Effector memory CD4-positive, alpha-beta T cell (primary cell): ENCODE data around the gene GPC6.

Source experiments
- DNase-seq, 3 donors: peaks; one replicate each; pipeline ENCODE4 v3.0.0-alpha.2; 2020
- H3K27ac ChIP-seq: 2 replicates; pipeline ENCODE4 v1.7.0; 2013; ENCODE audit warnings: mild to moderate bottlenecking, low read length, moderate library complexity; ENCODE audit not compliant: insufficient read depth, poor library complexity, severe bottlenecking
- H3K27me3 ChIP-seq: replicated peaks from 2 replicates; pipeline ENCODE4 v1.7.0; 2013; ENCODE audit warnings: mild to moderate bottlenecking, low read length; ENCODE audit not compliant: insufficient read depth, control insufficient read depth, poor library complexity, severe bottlenecking
- H3K36me3 ChIP-seq: 2 replicates; pipeline ENCODE4 v1.7.0; 2013; ENCODE audit warnings: mild to moderate bottlenecking, low read length, moderate library complexity; ENCODE audit not compliant: control insufficient read depth, insufficient read depth
- H3K4me1 ChIP-seq: 2 replicates; pipeline ENCODE4 v1.7.0; 2013; ENCODE audit warnings: low read length, mild to moderate bottlenecking; ENCODE audit not compliant: control insufficient read depth, insufficient read depth, poor library complexity, severe bottlenecking
- H3K4me3 ChIP-seq: 2 replicates; pipeline ENCODE4 v1.7.0; 2013; ENCODE audit warnings: low read length, low read depth, mild to moderate bottlenecking; ENCODE audit not compliant: insufficient read depth, poor library complexity, severe bottlenecking
- H3K9me3 ChIP-seq: 2 replicates; pipeline ENCODE4 v1.7.0; 2013; ENCODE audit warnings: mild to moderate bottlenecking, low read length, moderate library complexity; ENCODE audit not compliant: control insufficient read depth

The GPC6 gene

GRCh38 chr13:93561576-93562225, 335.1 kb downstream of the GPC6 start:
- Histone ChIP-seq H3K36me3 (no peaks in the 10 kb centered on the region), H3K4me3 (no peak overlapping the region), H3K4me1 (no peaks in the 10 kb centered on the region), H3K27ac (no peak overlapping the region), H3K27me3 (no peaks in the 10 kb centered on the region), H3K9me3 (no peaks in the 10 kb centered on the region)
- no peak for DNase-seq

DNA sequence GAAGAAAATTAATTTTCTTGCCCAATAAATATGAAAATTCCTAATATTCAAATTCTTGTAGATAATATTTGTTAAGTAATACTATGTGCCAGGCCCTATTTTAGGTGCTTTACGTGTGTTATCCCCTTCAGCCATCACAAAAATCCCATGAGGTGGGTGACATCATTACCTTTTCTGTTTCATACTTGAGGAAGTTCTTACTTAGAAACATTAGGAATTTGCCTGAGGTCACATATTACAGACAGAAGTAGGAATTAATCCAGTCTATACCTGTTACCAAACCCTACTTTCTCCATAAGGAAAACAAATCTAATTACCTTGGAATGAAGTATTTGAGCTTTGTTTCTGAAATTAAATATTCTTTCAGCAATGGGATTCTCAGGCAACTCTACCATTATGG, 336.1 kb downstream of the GPC6 start:
- DNase-seq, result no peak
- no peak overlapping the region for H3K27ac ChIP-seq
- H3K4me1 ChIP-seq, result no peaks in the 10 kb centered on the region
- no peaks in the 10 kb centered on the region for H3K27me3 ChIP-seq
- no peaks in the 10 kb centered on the region for H3K36me3 ChIP-seq
- H3K9me3 ChIP-seq, result no peaks in the 10 kb centered on the region
- no peak overlapping the region for H3K4me3 ChIP-seq

DNA sequence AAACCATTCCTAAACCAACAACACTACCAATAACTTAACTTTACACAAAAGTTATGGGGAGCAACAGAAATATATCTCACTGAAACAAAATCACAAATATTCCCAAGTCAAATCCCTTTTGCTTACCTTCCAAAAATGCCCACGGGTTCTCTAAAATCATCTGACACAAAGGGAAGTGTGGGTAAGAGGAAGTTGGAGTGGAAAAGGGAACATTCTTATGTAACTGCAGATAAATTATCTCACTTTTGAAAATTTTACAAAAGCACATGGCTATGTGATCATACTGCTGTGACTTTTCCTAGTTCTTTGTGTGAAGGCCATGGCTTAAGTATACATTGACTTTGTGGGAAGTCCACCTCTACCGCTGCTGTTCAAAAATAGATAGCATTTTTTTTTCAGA, 350.5 kb downstream of the GPC6 start:
- Histone ChIP-seq H3K27ac (no peak overlapping the region), H3K4me3 (no peak overlapping the region), H3K4me1 (no peaks in the 10 kb centered on the region), H3K9me3 (no peaks in the 10 kb centered on the region), H3K27me3 (no peaks in the 10 kb centered on the region), H3K36me3 (no peaks in the 10 kb centered on the region)
- no peak for DNase-seq

DNA sequence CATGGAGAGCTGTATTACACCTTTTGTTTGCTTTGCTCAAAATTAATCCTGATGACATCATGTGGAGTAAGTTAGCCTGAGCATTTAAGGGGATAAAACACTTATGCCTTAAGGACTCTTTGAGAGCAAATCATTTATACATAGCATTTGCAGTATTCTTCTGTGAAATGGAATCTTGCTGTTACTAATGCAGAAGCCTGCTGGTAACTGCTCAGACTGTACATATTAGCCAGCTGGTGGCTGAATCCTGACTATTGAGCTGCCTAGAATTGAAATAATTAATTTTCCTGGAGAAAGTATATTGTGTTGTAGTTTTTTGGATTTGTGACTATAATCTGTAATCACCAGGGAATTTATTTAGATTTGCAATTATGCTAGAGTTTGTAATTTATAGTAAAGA, 363.2 kb downstream of the GPC6 start:
- Histone ChIP-seq H3K9me3 (no peaks in the 10 kb centered on the region), H3K27me3 (no peaks in the 10 kb centered on the region), H3K36me3 (no peaks in the 10 kb centered on the region), H3K4me3 (no peak overlapping the region), H3K4me1 (no peaks in the 10 kb centered on the region), H3K27ac (no peak overlapping the region)
- DNase-seq, result no peak

DNA sequence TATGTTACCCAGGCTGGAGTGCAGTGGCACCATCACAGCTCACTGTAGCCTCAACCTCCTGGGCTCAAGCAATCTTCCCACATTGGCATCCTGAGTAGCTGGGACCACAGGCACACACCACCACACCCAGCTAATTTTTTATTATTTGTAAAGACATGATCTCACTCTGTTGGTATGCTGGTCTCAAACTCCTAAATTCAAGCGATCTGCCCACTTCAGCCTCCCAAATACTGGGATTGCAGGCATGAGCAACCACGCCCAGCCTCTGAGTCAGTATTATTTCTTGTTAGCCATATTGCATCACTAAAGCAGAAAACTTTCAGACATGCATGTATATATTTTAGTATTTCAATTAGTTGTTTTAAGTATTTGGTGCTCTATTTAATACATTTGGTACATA, 376.4 kb downstream of the GPC6 start:
- H3K4me1 ChIP-seq, result no peaks in the 10 kb centered on the region
- H3K36me3 ChIP-seq, result no peaks in the 10 kb centered on the region
- DNase-seq, result no peak
- no peak overlapping the region for H3K27ac ChIP-seq
- H3K4me3 ChIP-seq, result no peak overlapping the region
- no peaks in the 10 kb centered on the region for H3K9me3 ChIP-seq
- H3K27me3 ChIP-seq, result no peaks in the 10 kb centered on the region

GRCh38 chr13:93614776-93615175, 388.2 kb downstream of the GPC6 start:
- H3K9me3 ChIP-seq, result no peaks in the 10 kb centered on the region
- no peak overlapping the region for H3K4me3 ChIP-seq
- DNase-seq, result no peak
- no peaks in the 10 kb centered on the region for H3K4me1 ChIP-seq
- H3K27ac ChIP-seq, result no peak overlapping the region
- no peaks in the 10 kb centered on the region for H3K27me3 ChIP-seq
- H3K36me3 ChIP-seq, result no peaks in the 10 kb centered on the region

- no peak for DNase-seq
- Histone ChIP-seq H3K27me3 (no peaks in the 10 kb centered on the region), H3K4me1 (no peaks in the 10 kb centered on the region), H3K27ac (no peak overlapping the region), H3K4me3 (no peak overlapping the region), H3K9me3 (no peaks in the 10 kb centered on the region), H3K36me3 (no peaks in the 10 kb centered on the region)
Measured at GRCh38 chr13:93620181-93620765, 393.7 kb downstream of the GPC6 start.

- Histone ChIP-seq H3K4me3 (no peak overlapping the region), H3K4me1 (no peaks in the 10 kb centered on the region), H3K27me3 (no peaks in the 10 kb centered on the region), H3K36me3 (no peaks in the 10 kb centered on the region), H3K9me3 (no peaks in the 10 kb centered on the region), H3K27ac (no peak overlapping the region)
- DNase-seq, result no peak
Measured at GRCh38 chr13:93621051-93621450, 394.4 kb downstream of the GPC6 start.

DNA sequence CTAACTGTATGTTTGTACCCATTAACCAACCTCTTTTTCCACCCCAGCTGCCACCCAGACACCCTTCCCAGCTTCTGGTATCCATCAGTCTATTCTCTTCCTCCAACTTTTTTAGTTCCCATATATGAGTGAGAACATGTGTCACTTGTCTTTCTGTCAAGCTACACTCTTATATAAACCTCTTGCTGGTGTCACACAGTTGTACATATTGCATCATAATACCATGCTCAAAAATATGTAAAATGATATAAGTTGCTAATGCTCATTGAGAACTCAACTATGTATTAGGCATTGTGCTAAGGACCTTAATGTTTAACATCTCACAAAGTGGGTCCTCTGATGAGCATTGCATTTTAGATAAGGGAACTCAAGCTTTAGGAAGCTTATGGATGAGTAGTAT, 395.4 kb downstream of the GPC6 start:
- Histone ChIP-seq H3K27me3 (no peaks in the 10 kb centered on the region), H3K36me3 (no peaks in the 10 kb centered on the region), H3K4me1 (no peaks in the 10 kb centered on the region), H3K27ac (no peak overlapping the region), H3K9me3 (no peaks in the 10 kb centered on the region), H3K4me3 (no peak overlapping the region)
- DNase-seq, result no peak

- Histone ChIP-seq H3K9me3 (no peaks in the 10 kb centered on the region), H3K27ac (no peak overlapping the region), H3K4me1 (no peaks in the 10 kb centered on the region), H3K36me3 (no peaks in the 10 kb centered on the region), H3K27me3 (no peaks in the 10 kb centered on the region), H3K4me3 (no peak overlapping the region)
- DNase-seq, result no peak
Measured at GRCh38 chr13:93624311-93624777, 397.7 kb downstream of the GPC6 start.
